Muscle of arm (tissue), 12 donors: ENCODE measurements around the gene KCNMA1. TPM values are rescaled to one million over a fixed set of nuclear protein-coding genes. Genes with fewer than 3 reads are reported as not detected.

Experiments
- DNase-seq: peaks from one replicate; pipeline ENCODE4 v3.0.0-alpha.2; 2013
- polyA plus RNA-seq, 12 donors: library from polyadenylated mRNA; unstranded; fragments of 120-200 nt; gene quantifications; one replicate each; pipeline ENCODE4 v1.2.1, GENCODE V29; 2013; ENCODE audit not compliant: insufficient read length in 12 of 12

Gene KCNMA1
- polyA plus RNA-seq, 12 donors: 12.3 to 20.1 (median 16.4) TPM; not detected in 1

DNA sequence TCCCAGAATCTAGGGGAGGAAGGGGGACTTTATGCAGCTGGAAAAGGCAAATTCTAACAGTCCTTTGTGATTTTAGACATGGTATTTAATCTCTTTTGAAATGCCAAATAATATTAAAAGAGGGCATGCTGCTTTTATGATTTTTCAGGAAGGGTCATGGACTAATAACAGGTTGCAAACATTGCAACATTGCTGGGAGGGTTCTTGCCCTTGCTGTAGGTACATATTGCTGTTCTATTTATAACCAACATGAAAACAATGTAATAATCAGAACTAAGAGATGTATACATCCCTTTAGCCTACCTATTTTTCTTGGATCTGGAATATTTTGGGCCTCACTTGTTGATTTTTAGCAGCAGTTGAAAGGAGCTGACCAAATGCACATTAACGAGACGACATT is 411.6 kb downstream of the KCNMA1 start:
- no peak for DNase-seq

DNA sequence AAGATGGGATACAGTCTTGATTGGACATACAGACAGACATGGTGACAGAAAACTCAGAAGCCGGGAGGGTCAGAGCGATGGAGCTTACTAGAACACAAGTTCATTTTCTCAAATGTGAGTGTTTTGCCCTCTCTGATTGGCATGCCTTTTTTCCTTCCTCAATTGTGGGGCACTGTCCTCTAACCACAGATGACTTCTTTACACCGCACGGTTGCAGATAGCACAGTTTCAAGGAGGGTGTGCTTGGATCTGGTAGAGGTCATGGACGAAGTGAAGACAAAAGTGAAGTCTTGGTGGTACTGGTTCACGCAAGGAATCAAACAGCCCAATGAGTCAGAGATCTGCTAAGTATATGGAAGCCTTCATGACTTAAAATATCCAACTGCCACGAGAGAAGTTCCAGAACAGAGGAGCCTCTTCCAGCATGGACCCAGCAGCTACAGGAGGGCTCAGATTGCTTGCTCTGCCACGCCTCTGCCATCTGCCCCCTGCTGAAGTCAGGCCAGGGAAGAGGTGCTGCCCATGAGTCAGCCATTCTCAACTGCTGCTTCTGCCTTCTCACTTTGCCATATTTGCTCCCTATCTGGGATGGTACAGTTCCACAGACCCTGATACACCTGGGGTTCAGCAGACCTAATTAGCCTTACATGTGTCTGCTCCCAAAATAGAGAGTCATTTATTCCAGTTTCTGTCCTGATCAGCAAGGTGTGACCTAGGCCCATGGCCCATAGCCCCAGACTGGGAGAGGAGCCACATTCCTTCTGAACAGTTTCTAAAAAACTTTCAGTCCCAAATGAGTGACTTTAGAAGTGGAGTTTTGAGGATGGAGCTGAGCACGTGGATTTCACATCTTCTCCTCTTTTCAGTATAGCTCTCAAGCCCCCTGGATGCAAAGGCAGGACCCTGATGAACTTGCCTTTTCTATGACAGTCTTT is 413.8 kb downstream of the KCNMA1 start:
- no peak for DNase-seq

DNA sequence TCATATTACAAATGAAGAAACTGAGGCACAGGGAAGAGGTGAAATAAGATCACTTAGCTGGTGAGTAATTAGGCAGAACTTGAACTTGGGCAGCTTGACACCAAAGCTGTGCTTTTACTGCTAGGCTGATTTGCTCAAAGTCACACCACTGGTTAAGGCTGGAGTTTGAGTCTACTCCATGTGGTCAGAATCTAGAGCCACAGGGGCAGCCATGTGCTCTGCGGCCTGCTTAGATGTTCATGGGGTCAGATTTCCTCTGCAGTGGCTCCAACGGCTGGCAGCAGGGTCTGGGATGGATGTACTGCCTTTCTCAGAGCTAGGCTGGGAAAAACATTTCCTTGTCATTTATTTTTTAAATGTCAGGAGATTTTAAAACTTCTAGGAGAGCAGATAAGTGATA is 417.5 kb downstream of the KCNMA1 start:
- no peak for DNase-seq

DNA sequence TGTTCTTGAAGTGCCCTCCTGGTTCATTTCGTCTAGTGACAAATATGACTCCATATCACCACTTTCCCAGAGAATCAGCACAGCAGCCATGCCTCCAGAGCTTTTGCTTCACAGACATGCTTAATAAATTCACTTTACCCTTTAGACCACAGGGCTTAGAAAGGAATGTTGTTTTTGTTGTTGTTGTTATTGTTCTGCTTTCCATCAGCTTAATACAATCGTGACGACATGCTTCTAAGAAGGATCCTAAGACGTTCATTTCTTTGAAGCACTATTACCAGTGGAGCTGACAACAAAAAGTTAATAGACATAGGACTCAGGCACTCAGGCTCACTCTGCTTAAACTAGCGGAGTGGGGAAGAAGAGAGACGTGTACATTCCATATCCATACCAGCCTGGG is 418.6 kb downstream of the KCNMA1 start:
- DNase-seq: no peak

DNA sequence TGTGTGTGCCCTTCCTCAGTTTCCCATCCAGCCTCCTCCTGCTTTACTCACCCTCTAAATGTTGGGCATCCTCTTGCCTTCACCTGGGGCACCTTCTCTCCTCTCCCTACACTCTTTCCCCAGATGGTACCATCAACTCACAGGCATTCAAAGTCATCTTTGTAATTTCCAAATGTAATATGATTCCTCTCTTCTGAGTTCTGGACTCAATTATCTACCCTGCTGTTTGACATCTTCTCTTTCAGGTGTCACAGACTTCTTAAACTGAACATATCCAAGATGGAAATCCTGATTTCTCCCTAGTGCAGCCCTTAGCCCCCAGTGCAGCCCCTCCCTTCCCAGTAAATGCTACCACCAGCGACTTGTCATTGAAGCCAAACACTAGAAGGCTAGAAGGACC is 422.8 kb downstream of the KCNMA1 start:
- DNase-seq: no peak

DNA sequence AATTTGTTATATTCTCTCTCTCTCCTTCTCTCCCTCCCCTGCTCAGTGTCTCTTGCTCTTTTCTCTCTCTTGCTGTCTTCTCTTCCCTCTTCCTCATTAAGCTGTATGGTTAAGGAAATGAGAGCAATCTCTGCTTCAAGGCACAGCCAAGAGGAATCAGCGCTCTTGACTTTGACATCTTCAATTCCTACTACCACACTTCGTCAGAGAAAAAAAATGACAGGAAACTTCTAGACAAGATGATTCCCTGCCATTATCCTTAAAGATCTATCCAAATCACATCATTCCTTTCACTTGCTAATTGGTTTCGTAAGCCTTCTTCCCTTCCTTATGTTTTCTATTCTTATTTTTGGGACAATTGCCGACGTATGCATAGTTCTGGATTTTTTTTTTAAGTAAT is 425.0 kb downstream of the KCNMA1 start:
- DNase-seq: no peak

DNA sequence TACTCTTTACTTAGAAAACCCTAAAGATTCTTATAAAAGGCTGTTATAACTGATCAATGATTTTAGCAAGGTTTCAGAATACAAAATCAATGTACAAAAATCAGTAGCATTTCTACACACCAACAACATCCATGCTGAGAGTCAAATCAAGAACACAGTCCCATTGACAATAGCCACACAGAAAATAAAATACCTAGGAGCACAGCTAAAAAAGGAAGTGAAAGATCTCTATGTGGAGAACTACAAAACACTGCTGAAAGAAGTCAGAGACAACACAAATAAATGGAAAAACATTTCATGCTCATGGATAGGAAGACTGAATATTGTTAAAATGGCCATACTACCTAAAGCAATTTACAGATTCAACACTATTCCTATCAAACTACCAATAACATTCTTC is 427.0 kb downstream of the KCNMA1 start:
- no peak for DNase-seq

DNA sequence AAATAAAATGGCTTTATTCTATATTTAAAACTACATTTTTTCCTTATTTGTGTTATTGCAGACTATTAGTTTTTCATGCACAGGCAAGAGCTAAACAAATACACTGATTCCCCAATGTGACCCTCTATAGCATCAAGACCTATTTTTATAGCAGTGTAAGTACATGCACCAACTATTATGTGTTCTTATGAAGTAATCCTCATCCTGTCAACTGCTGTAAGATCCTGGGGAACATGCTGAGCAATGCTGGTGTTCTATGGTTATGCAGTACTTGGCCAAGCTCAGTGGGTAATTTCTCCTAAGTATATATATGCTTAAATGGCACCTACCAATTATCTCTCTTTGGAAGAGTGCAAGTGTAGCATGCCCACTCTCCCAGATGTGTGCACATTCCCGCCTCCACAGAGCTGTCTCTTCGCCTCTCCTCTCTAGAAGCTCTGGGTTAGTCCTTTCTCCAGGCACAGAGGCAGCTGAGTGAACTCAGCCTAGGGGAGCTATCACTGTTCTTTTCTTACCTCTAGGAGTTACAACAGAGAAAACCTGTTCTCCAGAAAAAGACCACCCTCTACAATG is 428.8 kb downstream of the KCNMA1 start:
- no peak for DNase-seq

DNA sequence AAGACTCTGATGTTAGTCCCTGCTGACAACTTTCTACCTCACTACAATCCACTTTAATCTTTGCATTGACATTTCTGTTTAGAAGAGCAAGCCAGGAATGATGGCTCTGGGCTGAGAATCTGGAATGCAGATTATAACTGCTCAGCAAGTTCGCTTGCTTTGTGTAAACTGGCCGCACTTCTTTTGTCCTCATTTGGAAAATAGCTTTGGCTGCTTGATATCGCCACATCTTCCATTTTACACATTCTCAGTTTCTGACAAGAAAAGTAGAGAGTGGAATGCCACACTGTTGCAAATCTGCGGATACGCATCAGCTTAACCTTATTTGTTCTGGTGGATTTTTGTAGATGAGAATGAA is 429.8 kb downstream of the KCNMA1 start:
- DNase-seq: peak; percentile 13

DNA sequence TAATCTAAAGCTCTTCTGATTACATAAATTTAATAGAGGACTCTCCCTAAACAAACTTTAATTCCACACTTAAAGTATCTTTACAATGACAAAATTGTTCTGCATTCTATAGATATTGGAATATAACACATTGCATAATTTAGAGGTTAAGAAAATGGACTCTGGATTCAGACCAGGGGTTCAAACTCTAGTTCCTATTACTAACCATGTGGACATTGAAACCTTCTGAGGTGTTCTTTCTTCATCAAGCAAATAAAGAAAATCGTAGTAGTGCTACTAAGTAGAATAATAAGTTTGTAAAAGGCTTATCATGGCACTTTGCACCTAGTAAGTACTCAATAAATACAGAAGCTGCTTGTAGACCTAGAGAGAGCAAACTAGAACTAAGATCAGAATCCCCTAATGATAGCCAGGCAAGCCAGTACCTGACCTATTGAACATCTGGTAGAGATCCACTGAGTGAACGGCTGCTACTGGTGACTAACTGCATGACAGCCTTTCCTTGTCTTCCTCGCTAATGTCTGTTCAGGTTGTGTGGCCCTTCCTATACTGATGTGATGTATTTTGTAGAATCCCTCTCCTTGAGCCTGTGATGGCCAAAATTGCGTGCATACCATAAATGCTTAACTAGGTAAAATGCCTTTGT is 430.3 kb downstream of the KCNMA1 start:
- DNase-seq: no peak

DNA sequence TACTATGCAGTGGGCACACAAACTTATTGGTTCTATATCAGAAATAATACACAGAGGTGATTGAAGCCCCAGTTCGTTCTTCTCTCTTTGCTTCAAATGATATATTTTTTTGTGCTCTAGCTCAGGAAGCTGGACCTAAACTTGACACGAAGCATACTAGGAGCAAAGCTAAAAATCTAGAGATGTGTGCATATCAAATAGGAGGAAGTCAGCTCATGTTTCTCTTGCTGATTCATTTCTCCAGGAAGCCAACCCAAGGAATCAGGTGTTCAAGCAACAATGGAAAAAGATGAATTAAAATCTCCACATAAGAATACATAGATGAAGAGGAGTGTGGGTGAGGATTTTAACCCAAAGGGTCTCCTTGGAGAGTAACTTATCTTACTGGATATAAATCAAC is 432.5 kb downstream of the KCNMA1 start:
- no peak for DNase-seq

DNA sequence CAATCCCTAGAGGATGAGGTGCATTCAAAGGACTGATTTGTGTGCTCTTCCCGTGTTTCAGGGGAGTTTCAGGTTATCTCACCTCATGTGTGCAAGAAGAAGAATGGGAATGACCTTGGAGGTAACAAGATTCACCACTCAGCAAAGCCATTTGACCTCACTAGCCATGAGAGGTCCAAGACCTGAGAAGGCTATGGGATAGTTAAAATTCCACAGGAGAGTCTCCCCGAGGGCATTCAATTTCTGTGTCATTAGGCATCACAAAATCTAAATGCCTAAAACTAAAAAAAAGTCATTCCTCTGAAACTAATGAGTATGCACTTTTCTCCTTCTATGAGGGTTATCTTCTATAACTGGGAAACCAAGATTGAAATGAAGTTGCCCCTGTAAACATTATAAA is 433.4 kb downstream of the KCNMA1 start:
- DNase-seq: no peak

DNA sequence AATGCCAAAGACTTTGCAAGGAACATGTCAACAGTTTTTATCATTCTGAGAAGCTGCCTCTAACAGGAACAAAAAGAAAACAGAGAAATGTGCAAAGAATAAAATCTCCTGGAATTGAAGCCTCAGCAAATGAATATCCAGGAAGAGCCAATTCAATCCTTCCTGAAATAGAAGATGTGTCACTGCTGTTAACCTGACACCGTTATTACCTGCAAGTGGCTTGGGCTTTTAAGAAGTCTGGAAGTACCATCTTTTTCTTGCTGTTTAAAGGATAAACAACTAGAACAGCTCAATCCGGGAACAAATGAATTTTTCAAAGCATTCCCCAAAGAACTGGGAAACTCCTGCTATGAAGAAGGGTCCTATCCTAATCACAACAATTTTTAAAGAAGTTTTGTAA is 434.8 kb downstream of the KCNMA1 start:
- no peak for DNase-seq

DNA sequence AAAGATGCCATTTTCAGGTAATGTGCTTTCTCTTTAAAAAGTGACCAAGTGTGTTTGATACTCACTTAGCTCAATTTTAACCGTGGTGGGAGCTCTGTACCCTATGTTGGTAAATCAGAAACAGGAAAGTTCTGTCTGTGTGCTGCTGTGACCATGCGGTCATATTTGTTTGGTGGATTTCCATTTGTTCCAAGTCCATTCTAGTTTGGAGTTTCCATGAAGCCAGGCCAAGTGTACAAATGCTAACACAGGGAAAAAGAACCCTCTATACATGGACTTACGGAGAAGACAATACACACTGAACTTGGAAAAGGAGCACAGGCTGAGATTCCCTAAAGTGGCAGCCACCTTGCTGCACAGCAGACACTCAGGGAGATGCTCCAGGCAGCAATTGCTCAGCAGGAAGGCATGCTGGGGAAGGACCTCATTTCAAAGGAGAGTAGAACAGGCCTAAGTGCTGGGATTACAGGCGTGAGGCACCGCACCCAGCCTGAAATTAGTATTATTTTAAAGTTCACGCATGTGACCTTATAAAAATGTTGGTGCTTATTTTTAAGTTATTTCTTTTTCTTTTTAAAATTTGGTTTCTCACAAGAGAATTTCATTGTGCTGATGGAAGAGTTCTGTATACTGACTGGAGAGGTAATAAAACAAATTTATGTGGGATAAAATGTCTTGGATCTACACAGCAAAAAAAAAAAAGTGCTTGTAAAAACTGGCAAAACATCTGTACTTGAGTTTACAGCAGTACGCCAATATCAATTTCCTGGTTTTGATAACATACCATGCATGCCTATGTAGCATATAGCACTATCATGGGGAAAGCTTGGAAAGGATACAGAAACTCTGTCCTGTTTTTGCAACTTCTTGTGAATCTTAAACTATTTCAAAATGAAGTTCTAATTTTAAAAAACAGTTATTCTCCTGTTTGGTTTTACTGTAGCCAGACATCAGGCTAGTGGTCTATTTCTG is 436.2 kb downstream of the KCNMA1 start:
- DNase-seq: peak; percentile 30

DNA sequence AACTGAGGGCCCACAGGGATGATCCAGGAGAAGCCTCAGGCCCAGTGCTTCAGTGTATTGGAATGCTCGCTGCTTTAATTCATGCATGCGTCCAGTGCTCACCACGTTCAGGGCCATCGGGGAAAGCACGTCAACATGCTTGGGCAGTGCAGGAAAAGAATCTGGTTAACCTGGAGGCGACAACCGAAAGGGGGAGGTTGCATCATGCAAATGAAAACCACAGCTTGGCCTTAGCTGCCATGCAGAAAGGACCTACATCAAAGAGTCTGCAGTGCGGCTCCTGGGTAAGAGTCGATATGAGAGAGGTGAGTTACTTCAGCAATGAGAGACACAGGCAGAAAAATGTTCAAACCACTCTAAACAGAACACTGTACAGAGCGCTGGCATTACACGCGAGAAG is 440.1 kb downstream of the KCNMA1 start:
- no peak for DNase-seq

DNA sequence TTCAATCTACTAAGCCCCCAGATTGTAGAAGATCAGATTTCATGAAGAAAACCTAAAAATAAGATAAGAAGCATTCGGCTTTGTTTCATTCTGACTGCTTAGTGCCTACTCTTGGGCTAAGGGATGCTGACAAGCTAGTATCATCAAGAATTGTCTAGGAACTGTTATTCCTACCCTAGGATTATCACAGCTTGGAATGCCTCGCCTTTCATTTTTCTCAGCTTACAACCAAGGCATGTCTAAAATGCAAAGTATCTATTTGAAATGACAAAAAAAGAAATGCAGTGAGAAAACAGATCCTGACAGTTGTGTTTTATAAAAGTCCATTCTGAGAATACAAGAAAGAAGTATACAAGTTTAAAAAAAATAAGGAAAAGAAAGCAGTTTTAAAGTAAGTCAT is 441.0 kb downstream of the KCNMA1 start:
- no peak for DNase-seq

DNA sequence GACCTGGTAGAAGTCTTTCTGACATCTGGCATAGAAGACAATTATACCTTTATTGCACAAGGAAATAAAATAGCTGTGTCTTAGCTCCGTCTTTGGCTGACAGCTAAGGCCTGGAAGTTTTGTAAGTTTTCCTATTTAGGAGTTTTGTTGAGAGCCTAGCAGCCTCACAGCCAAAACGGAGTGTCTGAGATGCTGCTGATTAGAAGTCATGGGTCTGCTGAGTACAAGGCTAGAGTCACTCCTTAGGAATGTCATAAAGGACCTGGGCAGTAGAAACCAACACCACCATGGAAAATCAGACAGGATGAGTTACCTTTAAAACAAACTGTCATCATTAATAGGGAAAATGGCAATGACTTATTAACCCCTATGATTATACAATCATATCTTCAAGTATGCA is 442.5 kb downstream of the KCNMA1 start:
- no peak for DNase-seq

DNA sequence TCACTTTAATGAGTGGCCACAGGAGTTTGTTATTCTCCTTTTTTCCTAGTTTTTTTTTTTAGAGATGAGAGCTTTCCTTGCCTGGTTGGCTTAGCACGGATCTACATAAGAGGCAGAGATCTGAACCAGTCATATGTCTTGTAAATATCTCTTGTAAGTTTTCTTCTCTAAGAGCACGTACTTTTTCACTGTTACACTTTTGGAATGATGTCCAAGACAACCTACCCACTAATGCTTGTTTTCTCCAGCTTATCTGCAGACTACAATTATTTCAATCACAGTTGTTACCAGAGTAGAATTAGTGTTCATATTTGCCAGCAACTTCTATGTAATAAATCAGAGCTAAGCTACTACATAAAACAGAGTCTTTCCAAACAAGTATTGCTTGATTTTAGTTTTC is 444.6 kb downstream of the KCNMA1 start:
- DNase-seq: no peak

DNA sequence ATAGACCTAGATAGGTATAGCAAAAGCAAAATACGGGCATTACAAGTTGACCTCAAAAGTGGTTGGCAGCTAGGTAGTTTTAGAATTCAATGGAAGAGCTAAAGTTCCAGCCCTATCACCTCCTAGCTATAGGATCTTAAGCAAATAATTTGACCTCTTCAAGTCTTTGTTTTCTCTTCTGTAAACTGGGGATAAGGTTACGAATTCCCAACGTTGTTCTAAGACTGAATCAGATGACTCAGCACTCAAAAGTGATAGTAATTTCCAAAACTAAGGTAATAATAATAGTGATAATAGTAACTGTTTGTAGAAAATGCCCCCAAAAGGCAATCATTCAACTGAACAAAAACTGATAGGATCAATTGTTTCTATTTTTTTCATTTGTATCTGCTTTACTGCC is 445.2 kb downstream of the KCNMA1 start:
- no peak for DNase-seq

DNA sequence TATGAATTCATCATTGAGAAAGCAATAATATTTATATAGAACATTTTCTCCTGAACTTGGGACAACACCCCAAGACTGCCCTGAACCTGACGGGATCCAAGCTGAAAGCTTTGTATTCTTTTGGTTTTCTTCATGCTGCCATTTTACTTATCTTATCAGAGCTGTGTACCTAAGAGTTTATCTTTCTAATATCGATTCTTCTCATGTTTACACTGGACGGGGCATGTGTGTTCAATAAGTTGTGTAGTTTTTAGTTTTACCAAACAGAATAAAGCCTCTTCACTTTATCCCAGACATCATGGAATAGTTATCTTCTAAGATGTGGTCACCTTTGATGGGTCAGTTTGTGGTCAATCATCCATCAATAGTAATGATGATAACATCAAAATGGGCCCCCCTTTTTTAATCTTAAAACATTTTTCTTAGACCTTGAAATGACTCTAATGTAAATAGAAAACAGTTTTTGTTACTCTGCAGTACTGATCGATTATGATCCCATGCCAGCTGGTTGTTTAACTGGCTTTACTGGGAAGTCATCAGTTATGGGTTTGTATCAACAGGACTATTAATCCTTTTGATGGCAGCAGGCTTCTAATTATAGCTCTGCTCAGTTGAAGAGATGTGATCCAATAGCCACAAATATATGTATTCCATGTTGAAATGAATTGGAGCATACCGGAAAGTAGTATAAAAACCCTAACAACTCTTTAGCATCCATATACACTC is 446.1 kb downstream of the KCNMA1 start:
- no peak for DNase-seq

DNA sequence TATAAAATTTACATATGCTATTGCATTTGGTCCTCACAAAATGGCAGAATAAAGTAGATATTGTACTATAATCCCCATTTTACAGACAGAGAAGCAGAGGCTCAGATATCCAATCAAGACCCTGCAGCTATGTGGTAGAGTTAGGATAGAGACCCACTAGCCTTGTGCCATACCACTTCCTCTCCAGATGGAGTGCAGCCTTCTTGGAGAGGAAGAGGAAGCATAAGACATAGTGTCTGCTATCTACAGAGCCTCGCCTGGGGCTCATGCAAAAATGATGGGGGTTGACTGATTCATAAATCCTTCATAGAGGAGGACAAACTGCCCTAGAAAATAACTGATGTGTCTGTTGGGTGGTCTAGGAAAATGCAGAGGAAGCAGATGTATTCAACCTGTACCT is 447.3 kb downstream of the KCNMA1 start:
- no peak for DNase-seq
